CD8-positive, alpha-beta memory T cell (primary cell): Measurements from ENCODE around the gene KAT8. TPM values are rescaled to one million over a fixed set of nuclear protein-coding genes. Genes with fewer than 3 reads are reported as not detected.

ENCODE experiments used
- CTCF ChIA-PET: fragments of 350-600 bp; sonication (Branson Sonifier 250); formaldehyde crosslinking; loops from one replicate; lab custom pipeline; 2021; ENCODE audit warnings: antibody characterized with exemption; lab: Charles Lee
- POLR2A ChIA-PET: fragments of 350-600 bp; sonication (Branson Sonifier 250); formaldehyde crosslinking; loops from one replicate; lab custom pipeline; 2021; ENCODE audit warnings: antibody characterized with exemption; lab: Charles Lee
- DNase-seq, 5 donors: peaks; one replicate each; pipeline versions ENCODE4 v3.0.0 to v3.0.0-alpha.2; 2020 to 2022; ENCODE audit warnings: mixed read lengths in 1 of 5
- H3K27ac ChIP-seq: one replicate; pipeline ENCODE4 v1.7.0; 2013; ENCODE audit warnings: low read depth, mild to moderate bottlenecking, low read length, moderate library complexity
- H3K27me3 ChIP-seq: 2 replicates; pipeline ENCODE4 v1.7.0; 2013; ENCODE audit warnings: low read length, mild to moderate bottlenecking; ENCODE audit not compliant: insufficient read depth, poor library complexity, severe bottlenecking
- H3K36me3 ChIP-seq: 2 replicates; pipeline ENCODE4 v1.7.0; 2013; ENCODE audit warnings: mild to moderate bottlenecking, low read length, moderate library complexity; ENCODE audit not compliant: insufficient read depth
- H3K4me1 ChIP-seq: 2 replicates; pipeline ENCODE4 v1.7.0; 2013; ENCODE audit warnings: mild to moderate bottlenecking, low read length, moderate library complexity; ENCODE audit not compliant: insufficient read depth
- H3K4me3 ChIP-seq: 2 replicates; pipeline ENCODE4 v1.7.0; 2013; ENCODE audit warnings: mild to moderate bottlenecking, low read length
- H3K9me3 ChIP-seq: 2 replicates; pipeline ENCODE4 v1.7.0; 2013; ENCODE audit warnings: mild to moderate bottlenecking, low read length
- H3K27ac Mint-ChIP-seq, 8 donors: one replicate each; pipeline ENCODE4 v1.8.0; 2020 to 2021; ENCODE audit warnings: mixed read lengths in 8 of 8, mild to moderate bottlenecking in 6 of 8, inconsistent platforms in 3 of 8, moderate library complexity in 3 of 8
- H3K27me3 Mint-ChIP-seq, 2 donors: one replicate each; pipeline ENCODE4 v1.8.0; 2020 to 2021; ENCODE audit warnings: mixed read lengths in 2 of 2, mild to moderate bottlenecking in 1 of 2, moderate library complexity in 1 of 2
- H3K36me3 Mint-ChIP-seq, 3 donors: one replicate each; pipeline ENCODE4 v1.8.0; 2020 to 2021; ENCODE audit warnings: mixed read lengths in 3 of 3, inconsistent platforms in 1 of 3, mild to moderate bottlenecking in 1 of 3
- H3K4me1 Mint-ChIP-seq, 3 donors: one replicate each; pipeline ENCODE4 v1.8.0; 2020 to 2021; ENCODE audit warnings: mixed read lengths in 3 of 3, inconsistent platforms in 1 of 3, mild to moderate bottlenecking in 1 of 3
- H3K4me3 Mint-ChIP-seq, 7 donors: one replicate each; pipeline ENCODE4 v1.8.0; 2020 to 2021; ENCODE audit warnings: mixed read lengths in 7 of 7, mild to moderate bottlenecking in 6 of 7, moderate library complexity in 4 of 7, inconsistent platforms in 2 of 7
- H3K9me3 Mint-ChIP-seq, 5 donors: one replicate each; pipeline ENCODE4 v1.8.0; 2020 to 2022; ENCODE audit warnings: mixed read lengths in 5 of 5, mild to moderate bottlenecking in 3 of 5, moderate library complexity in 2 of 5, inconsistent platforms in 1 of 5
- polyA plus RNA-seq: library from polyadenylated mRNA; unstranded; fragments of 300-500 nt; fragmentation: Illumina TruSeq; gene quantifications from one replicate; pipeline ENCODE4 v1.2.3, GENCODE V29; 2021
- total RNA-seq, 2 experiments: library from RNA; stranded (reverse); gene quantifications; one replicate each; pipeline ENCODE4 v1.2.3, GENCODE V29; 2021

KAT8 gene
- total and polyA plus RNA-seq, 3 experiments from 2014 or later, result 56.1 to 67.3 (median 58.6) TPM

DNA sequence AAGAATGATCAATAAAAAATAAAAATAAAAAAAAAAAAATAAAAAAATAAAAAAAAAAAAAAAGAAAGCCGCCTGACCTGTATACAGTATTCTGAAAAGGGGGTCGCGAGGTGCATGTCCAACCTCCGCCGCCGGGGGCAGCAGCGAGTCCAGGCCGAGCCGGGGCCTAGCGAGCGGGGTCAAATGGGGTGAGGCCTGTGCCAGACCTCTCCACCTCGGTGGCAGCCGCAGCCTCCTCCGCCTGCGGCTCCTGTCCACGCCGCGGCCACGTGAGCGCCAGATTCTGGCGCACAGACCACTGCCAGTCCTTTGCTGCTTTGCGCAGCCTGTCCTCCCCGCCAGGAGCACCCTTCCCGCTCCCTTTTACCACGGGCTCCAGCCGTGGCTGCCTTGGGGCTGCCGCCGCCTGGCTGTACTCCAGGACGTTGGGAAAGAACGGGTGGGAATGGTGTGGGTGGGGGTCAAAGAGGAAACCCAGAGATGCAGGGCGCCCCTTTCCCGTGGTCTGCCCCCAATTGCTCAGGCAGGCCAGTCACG, 11.7 kb upstream of the KAT8 start:
- H3K36me3 Mint-ChIP-seq, result peaks cover 0 to 13% (median 0%) of the 10 kb centered on the region in 3 donors
- H3K9me3 Mint-ChIP-seq, result no peaks in the 10 kb centered on the region
- Histone ChIP-seq H3K27me3 (no peaks in the 10 kb centered on the region), H3K9me3 (no peaks in the 10 kb centered on the region), H3K27ac (no peak overlapping the region), H3K4me1 (peaks cover 11% of the 10 kb centered on the region), H3K4me3 (no peak overlapping the region), H3K36me3 (no peaks in the 10 kb centered on the region)
- POLR2A ChIA-PET, result no interaction called here
- H3K4me3 Mint-ChIP-seq, result peak overlapping the region in 4 of 7 donors; percentile 8 to 85 (median 34)
- CTCF ChIA-PET, result no interaction called here
- DNase-seq, result peak; percentile 66 to 83 (median 76)
- no peaks in the 10 kb centered on the region for H3K27me3 Mint-ChIP-seq
- peaks cover 16 to 21% (median 17%) of the 10 kb centered on the region in 3 donors for H3K4me1 Mint-ChIP-seq
- H3K27ac Mint-ChIP-seq, result peak overlapping the region in 4 of 8 donors; percentile 21 to 68 (median 49)

DNA sequence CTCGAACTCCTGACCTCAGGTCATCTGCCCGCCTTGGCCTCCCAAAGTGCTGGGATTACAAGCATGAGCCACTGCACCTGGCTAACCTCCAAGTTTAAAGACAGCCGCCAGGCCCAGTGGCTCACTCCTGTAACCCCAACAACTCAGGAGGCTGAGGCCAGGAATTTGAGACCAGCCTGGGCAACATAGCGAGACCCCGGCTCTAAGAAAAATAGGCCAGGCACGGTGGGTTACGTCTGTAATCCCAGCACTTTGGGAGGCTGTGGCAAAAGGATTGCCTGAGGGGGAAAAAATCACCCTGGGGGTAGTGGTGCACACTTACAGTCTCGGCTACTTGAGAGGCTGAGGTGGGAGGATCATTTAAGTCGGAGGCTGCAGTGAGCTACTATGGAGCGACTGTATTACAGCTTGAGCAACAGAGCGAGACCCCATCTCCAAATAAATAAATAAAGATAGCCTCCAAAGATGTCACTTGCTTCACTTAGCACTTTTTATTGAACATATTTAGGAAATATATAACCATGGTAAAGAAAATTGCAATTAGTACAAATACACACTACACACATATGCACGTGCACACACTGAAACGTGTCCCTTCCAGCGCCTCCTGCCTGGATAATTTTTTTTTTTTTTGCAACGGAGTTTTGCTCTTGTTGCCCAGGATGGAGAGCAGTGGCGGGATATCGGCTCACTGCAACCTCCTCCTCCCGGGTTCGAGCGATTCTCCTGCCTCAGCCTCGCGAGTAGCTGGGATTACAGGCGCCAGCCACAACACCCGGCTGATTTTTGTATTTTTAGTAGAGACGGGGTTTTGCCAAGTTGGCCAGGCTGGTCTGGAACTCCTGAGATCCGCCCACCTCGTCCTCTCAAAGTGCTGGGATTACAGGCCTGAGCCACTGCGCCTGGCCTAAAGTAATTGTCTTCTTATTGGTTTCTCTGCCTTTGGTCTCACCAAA, 10.7 kb upstream of the KAT8 start:
- Mint-ChIP-seq H3K4me3 (peak overlapping the region; percentile 80 to 94 (median 84)), H3K4me1 (peaks cover 16 to 21% (median 17%) of the 10 kb centered on the region in 3 donors), H3K36me3 (peaks cover 0 to 24% (median 0%) of the 10 kb centered on the region in 3 donors), H3K9me3 (no peaks in the 10 kb centered on the region), H3K27me3 (no peaks in the 10 kb centered on the region), H3K27ac (peak overlapping the region in 1 of 8 donors; percentile 60)
- Histone ChIP-seq H3K9me3 (no peaks in the 10 kb centered on the region), H3K4me1 (peaks cover 11% of the 10 kb centered on the region), H3K27me3 (no peaks in the 10 kb centered on the region), H3K36me3 (no peaks in the 10 kb centered on the region), H3K4me3 (no peak overlapping the region), H3K27ac (no peak overlapping the region)
- ChIA-PET CTCF (interaction anchor here (0.6 to 1.7 kb wide), 4 partner anchors 10 to 76 kb away, joined by 3 to 4 read pairs (median 3); partner anchors contain the start of gene KAT8), POLR2A (interaction anchor here (2.6 kb wide), 1 partner anchor 11 kb away, joined by 12 read pairs; the partner anchor contains the start of gene KAT8)
- no peak for DNase-seq

GRCh38 chr16:31107465-31107867, 10.0 kb upstream of the KAT8 start:
- DNase-seq, result no peak
- Histone ChIP-seq H3K27me3 (no peaks in the 10 kb centered on the region), H3K9me3 (no peaks in the 10 kb centered on the region), H3K27ac (peak overlapping the region; percentile 75), H3K4me3 (no peak overlapping the region), H3K36me3 (no peaks in the 10 kb centered on the region), H3K4me1 (peaks cover 11% of the 10 kb centered on the region)
- H3K36me3 Mint-ChIP-seq, result peaks cover 0 to 29% (median 0%) of the 10 kb centered on the region in 3 donors
- no peaks in the 10 kb centered on the region for H3K9me3 Mint-ChIP-seq
- ChIA-PET POLR2A (interaction anchor here (1.1 to 2.6 kb wide), 2 partner anchors 10 to 73 kb away, joined by 3 to 12 read pairs; partner anchors contain the start of genes FUS and KAT8), CTCF (interaction anchor here (0.9 to 1.7 kb wide), 4 partner anchors 10 to 123 kb away, joined by 3 to 4 read pairs (median 3); partner anchors contain the start of gene KAT8)
- H3K27ac Mint-ChIP-seq, result peak overlapping the region in 6 of 8 donors; percentile 72 to 90 (median 85)
- H3K4me1 Mint-ChIP-seq, result peaks cover 16 to 21% (median 17%) of the 10 kb centered on the region in 3 donors
- peak overlapping the region; percentile 80 to 94 (median 84) for H3K4me3 Mint-ChIP-seq
- H3K27me3 Mint-ChIP-seq, result no peaks in the 10 kb centered on the region

GRCh38 chr16:31108035-31108793, 9.2 kb upstream of the KAT8 start, which contains the start of gene BCKDK:
Gene BCKDK, plus strand, starts transcription at chr16:31108386. Its CDS starts 838 bp downstream, at chr16:31109224.
- Mint-ChIP-seq H3K27ac (peak within 1 kb of the TSS; percentile 51 to 99 (median 85)), H3K27me3 (no peaks in the 10 kb centered on the region), H3K9me3 (no peaks in the 10 kb centered on the region), H3K36me3 (peaks cover 0 to 34% (median 0%) of the 10 kb centered on the region in 3 donors), H3K4me3 (peak within 1 kb of the TSS; percentile 80 to 94 (median 84)), H3K4me1 (peaks cover 16 to 21% (median 17%) of the 10 kb centered on the region in 3 donors)
- DNase-seq, result peak; percentile 43 to 68 (median 49)
- Histone ChIP-seq H3K9me3 (no peaks in the 10 kb centered on the region), H3K36me3 (no peaks in the 10 kb centered on the region), H3K4me1 (peaks cover 11% of the 10 kb centered on the region), H3K27ac (peak within 1 kb of the TSS; percentile 75), H3K27me3 (no peaks in the 10 kb centered on the region), H3K4me3 (peak within 1 kb of the TSS; percentile 68)
- POLR2A ChIA-PET, result interaction anchor here (1.1 to 2.6 kb wide), 2 partner anchors 9 to 72 kb away, joined by 3 to 12 read pairs; partner anchors contain the start of genes FUS and KAT8
- CTCF ChIA-PET, result interaction anchor here (0.9 to 1.7 kb wide), 3 partner anchors 15 to 124 kb away, joined by 3 to 4 read pairs (median 3); no protein-coding TSS in a partner anchor

DNA sequence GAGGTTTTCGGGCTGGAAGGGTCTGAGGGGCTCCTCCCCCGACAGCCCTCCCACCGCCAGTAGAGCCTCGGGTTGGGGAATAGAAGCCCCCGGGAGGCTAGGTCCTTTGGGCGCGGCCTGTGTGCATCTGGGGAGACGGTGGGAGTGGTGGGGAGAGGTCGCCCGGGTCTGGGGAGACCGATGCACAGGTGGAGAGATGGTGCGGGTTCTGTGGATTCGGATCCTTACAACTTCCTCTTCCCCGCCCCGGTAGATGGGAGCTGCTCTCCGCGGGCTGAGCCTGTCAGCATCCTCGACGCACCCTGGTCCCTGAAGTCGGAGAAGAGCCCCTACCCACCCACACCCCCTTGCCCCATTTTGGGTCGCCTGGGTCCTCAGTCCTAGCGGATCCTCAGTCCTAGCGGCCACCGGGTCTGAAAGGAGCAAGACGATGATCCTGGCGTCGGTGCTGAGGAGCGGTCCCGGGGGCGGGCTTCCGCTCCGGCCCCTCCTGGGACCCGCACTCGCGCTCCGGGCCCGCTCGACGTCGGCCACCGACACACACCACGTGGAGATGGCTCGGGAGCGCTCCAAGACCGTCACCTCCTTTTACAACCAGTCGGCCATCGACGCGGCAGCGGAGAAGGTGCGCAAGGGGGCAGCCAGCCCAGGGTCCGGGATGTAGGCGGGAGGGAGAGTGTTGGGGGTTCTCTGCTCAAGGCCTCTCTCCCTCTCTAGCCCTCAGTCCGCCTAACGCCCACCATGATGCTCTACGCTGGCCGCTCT, 8.5 kb upstream of the KAT8 start:
- no peaks in the 10 kb centered on the region for H3K36me3 ChIP-seq
- Mint-ChIP-seq H3K27me3 (no peaks in the 10 kb centered on the region), H3K9me3 (no peaks in the 10 kb centered on the region), H3K4me3 (peak overlapping the region; percentile 77 to 84 (median 82)), H3K36me3 (peaks cover 0 to 34% (median 0%) of the 10 kb centered on the region in 3 donors), H3K27ac (peak overlapping the region in 4 of 8 donors; percentile 32 to 87 (median 70)), H3K4me1 (peaks cover 16 to 21% (median 17%) of the 10 kb centered on the region in 3 donors)
- no peak for DNase-seq
- peak overlapping the region; percentile 68 for H3K4me3 ChIP-seq
- CTCF ChIA-PET, result no interaction called here
- peaks cover 11% of the 10 kb centered on the region for H3K4me1 ChIP-seq
- POLR2A ChIA-PET, result interaction anchor here (2.6 kb wide), 1 partner anchor 9 kb away, joined by 12 read pairs; the partner anchor contains the start of gene KAT8
- peak overlapping the region; percentile 75 for H3K27ac ChIP-seq
- no peaks in the 10 kb centered on the region for H3K9me3 ChIP-seq
- no peaks in the 10 kb centered on the region for H3K27me3 ChIP-seq

- Mint-ChIP-seq H3K27me3 (no peaks in the 10 kb centered on the region), H3K4me1 (peaks cover 16 to 21% (median 17%) of the 10 kb centered on the region in 3 donors), H3K36me3 (peaks cover 0 to 34% (median 0%) of the 10 kb centered on the region in 3 donors), H3K4me3 (peak overlapping the region; percentile 77 to 84 (median 82)), H3K9me3 (no peaks in the 10 kb centered on the region), H3K27ac (peak overlapping the region in 4 of 8 donors; percentile 54 to 87 (median 74))
- POLR2A ChIA-PET, result interaction anchor here (2.6 kb wide), 1 partner anchor 8 kb away, joined by 12 read pairs; the partner anchor contains the start of gene KAT8
- Histone ChIP-seq H3K4me3 (no peak overlapping the region), H3K4me1 (peaks cover 11% of the 10 kb centered on the region), H3K27ac (no peak overlapping the region), H3K9me3 (no peaks in the 10 kb centered on the region), H3K36me3 (no peaks in the 10 kb centered on the region), H3K27me3 (no peaks in the 10 kb centered on the region)
- CTCF ChIA-PET, result interaction anchor here (0.9 kb wide), 1 partner anchor 33 kb away, joined by 4 read pairs; no protein-coding TSS in a partner anchor
- DNase-seq, result no peak
Measured at GRCh38 chr16:31109622-31110021, 7.8 kb upstream of the KAT8 start.
